ENCODE measurements around the gene RTRAF. TPM values are rescaled to one million over a fixed set of nuclear protein-coding genes. Genes with fewer than 3 reads are reported as not detected.
A peak's percentile ranks its signal among the peaks of the same experiment; 100 is the strongest.

The RTRAF gene
- total RNA-seq, 1 donor from 2014 or later, result 185 TPM

GRCh38 chr14:51977075-51977474 lies 12.3 kb upstream of the RTRAF start:
- H3K4me3 Mint-ChIP-seq (ENCODE audit: unreplicated experiment), result no peak overlapping the region
- no peak for DNase-seq (ENCODE audit: extremely low spot score, unreplicated experiment)
- no peaks in the 10 kb centered on the region for H3K36me3 Mint-ChIP-seq (ENCODE audit: unreplicated experiment)
- H3K9me3 Mint-ChIP-seq (ENCODE audit: unreplicated experiment), result no peaks in the 10 kb centered on the region
- no peaks in the 10 kb centered on the region for H3K4me1 Mint-ChIP-seq (ENCODE audit: unreplicated experiment)
- no peak overlapping the region for H3K27ac Mint-ChIP-seq (ENCODE audit: unreplicated experiment)
- H3K27me3 Mint-ChIP-seq (ENCODE audit: unreplicated experiment), result peaks cover 11% of the 10 kb centered on the region
- TF ChIP-seq CTCF (IDR thresholded peaks at IDR 0.05), result no peak

GRCh38 chr14:51978681-51979085 lies 10.7 kb upstream of the RTRAF start:
- no peaks in the 10 kb centered on the region for H3K4me1 Mint-ChIP-seq (ENCODE audit: unreplicated experiment)
- H3K27ac Mint-ChIP-seq (ENCODE audit: unreplicated experiment), result no peak overlapping the region

GRCh38 chr14:51979088-51979709 lies 10.1 kb upstream of the RTRAF start:
- Mint-ChIP-seq H3K27ac (ENCODE audit: unreplicated experiment) (no peak overlapping the region), H3K4me3 (ENCODE audit: unreplicated experiment) (no peak overlapping the region), H3K9me3 (ENCODE audit: unreplicated experiment) (no peaks in the 10 kb centered on the region), H3K27me3 (ENCODE audit: unreplicated experiment) (peaks cover 19% of the 10 kb centered on the region), H3K36me3 (ENCODE audit: unreplicated experiment) (no peaks in the 10 kb centered on the region), H3K4me1 (ENCODE audit: unreplicated experiment) (no peaks in the 10 kb centered on the region)
- TF ChIP-seq CTCF (IDR thresholded peaks at IDR 0.05), result peak; percentile 95
- peak; percentile 89 for DNase-seq (ENCODE audit: extremely low spot score, unreplicated experiment)

More at GRCh38 chr14:51978681-51979085, 10.7 kb upstream of the RTRAF start:
- TF ChIP-seq CTCF (IDR thresholded peaks at IDR 0.05), result no peak
- H3K9me3 Mint-ChIP-seq (ENCODE audit: unreplicated experiment), result no peaks in the 10 kb centered on the region
- no peak overlapping the region for H3K4me3 Mint-ChIP-seq (ENCODE audit: unreplicated experiment)
- H3K27me3 Mint-ChIP-seq (ENCODE audit: unreplicated experiment), result peaks cover 19% of the 10 kb centered on the region
- no peak for DNase-seq (ENCODE audit: extremely low spot score, unreplicated experiment)
- H3K36me3 Mint-ChIP-seq (ENCODE audit: unreplicated experiment), result no peaks in the 10 kb centered on the region

GRCh38 chr14:51981218-51981854 lies 8.0 kb upstream of the RTRAF start:
- Mint-ChIP-seq H3K36me3 (ENCODE audit: unreplicated experiment) (no peaks in the 10 kb centered on the region), H3K27ac (ENCODE audit: unreplicated experiment) (no peak overlapping the region), H3K4me1 (ENCODE audit: unreplicated experiment) (no peaks in the 10 kb centered on the region), H3K27me3 (ENCODE audit: unreplicated experiment) (peaks cover 26% of the 10 kb centered on the region), H3K9me3 (ENCODE audit: unreplicated experiment) (no peaks in the 10 kb centered on the region), H3K4me3 (ENCODE audit: unreplicated experiment) (no peak overlapping the region)
- DNase-seq (ENCODE audit: extremely low spot score, unreplicated experiment), result no peak
- TF ChIP-seq CTCF (IDR thresholded peaks at IDR 0.05), result no peak

- Mint-ChIP-seq H3K27ac (ENCODE audit: unreplicated experiment) (no peak overlapping the region), H3K27me3 (ENCODE audit: unreplicated experiment) (peaks cover 11% of the 10 kb centered on the region), H3K9me3 (ENCODE audit: unreplicated experiment) (no peaks in the 10 kb centered on the region), H3K36me3 (ENCODE audit: unreplicated experiment) (peaks cover 9% of the 10 kb centered on the region), H3K4me3 (ENCODE audit: unreplicated experiment) (no peak overlapping the region), H3K4me1 (ENCODE audit: unreplicated experiment) (peaks cover 17% of the 10 kb centered on the region)
- TF ChIP-seq CTCF (IDR thresholded peaks at IDR 0.05), result no peak
- no peak for DNase-seq (ENCODE audit: extremely low spot score, unreplicated experiment)
Observed at GRCh38 chr14:51988221-51988620, 1.1 kb upstream of the RTRAF start.

Data from osteocyte (in vitro differentiated cells).